Upper lobe of left lung (tissue), 4 donors: ENCODE measurements around the gene HCFC2.

Experiments
- POLR2A ChIP-seq, 4 donors: fragments of 450-650 bp; IDR thresholded peaks; one replicate each; pipeline ENCODE4 v1.5.1; 2016 to 2017; ENCODE audit warnings: antibody characterized with exemption in 4 of 4, mild to moderate bottlenecking in 2 of 4
- TF ChIP-seq, protein P1 (sequence below), 6 experiments: fragments of 450-650 bp in 4 of 6; fragments of 200-600 bp in 2 of 6; sonication (generic) in 2 of 6; IDR thresholded peaks; one replicate each; pipeline ENCODE4 v1.5.1; 2016 to 2019; ENCODE audit warnings: antibody characterized with exemption in 6 of 6

GRCh38 chr12:104154806-104155205, 90.5 kb downstream of the HCFC2 start:
- TF ChIP-seq POLR2A (IDR thresholded peaks at IDR 0.05), result no peak
- TF ChIP-seq, protein P1, sequence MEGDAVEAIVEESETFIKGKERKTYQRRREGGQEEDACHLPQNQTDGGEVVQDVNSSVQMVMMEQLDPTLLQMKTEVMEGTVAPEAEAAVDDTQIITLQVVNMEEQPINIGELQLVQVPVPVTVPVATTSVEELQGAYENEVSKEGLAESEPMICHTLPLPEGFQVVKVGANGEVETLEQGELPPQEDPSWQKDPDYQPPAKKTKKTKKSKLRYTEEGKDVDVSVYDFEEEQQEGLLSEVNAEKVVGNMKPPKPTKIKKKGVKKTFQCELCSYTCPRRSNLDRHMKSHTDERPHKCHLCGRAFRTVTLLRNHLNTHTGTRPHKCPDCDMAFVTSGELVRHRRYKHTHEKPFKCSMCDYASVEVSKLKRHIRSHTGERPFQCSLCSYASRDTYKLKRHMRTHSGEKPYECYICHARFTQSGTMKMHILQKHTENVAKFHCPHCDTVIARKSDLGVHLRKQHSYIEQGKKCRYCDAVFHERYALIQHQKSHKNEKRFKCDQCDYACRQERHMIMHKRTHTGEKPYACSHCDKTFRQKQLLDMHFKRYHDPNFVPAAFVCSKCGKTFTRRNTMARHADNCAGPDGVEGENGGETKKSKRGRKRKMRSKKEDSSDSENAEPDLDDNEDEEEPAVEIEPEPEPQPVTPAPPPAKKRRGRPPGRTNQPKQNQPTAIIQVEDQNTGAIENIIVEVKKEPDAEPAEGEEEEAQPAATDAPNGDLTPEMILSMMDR (IDR thresholded peaks at IDR 0.05), result no peak
